NCI-H2107 (cell line): ENCODE results near the gene DACT2.
"Not testable (repeated sequence)": the region's sequence is repeated elsewhere in the genome, so short reads cannot be mapped to it uniquely, and the experiment has no call there.

Experiments
- DNase-seq: peaks from one replicate; lab custom pipeline; 2025; lab: John Stamatoyannopoulos, UW

DACT2 gene

GRCh38 chr6:168282985-168283685 is 36.4 kb downstream of the DACT2 start:
- no peak for DNase-seq

- DNase-seq = no peak
Measured at GRCh38 chr6:168281826-168282225, 37.8 kb downstream of the DACT2 start.

DNA sequence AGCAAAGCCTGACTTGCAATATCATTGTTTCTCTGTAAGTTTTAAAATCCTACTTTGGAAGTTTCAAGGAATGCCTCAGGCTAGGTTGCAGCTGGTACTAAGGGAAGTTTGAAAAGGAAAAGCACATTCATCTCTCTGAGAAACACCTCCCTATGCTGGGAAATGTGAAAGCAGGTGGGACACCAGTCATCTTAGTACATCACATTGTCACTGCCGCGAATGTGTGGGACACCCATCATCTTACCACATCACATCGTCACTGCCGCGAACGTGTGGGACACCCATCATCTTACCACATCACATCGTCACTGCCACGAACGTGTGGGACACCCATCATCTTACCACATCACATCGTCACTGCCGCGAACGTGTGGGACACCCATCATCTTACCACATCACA is 38.3 kb downstream of the DACT2 start:
- not testable (repeated sequence) for DNase-seq

GRCh38 chr6:168280899-168281245 is 38.7 kb downstream of the DACT2 start:
- no peak for DNase-seq

DNA sequence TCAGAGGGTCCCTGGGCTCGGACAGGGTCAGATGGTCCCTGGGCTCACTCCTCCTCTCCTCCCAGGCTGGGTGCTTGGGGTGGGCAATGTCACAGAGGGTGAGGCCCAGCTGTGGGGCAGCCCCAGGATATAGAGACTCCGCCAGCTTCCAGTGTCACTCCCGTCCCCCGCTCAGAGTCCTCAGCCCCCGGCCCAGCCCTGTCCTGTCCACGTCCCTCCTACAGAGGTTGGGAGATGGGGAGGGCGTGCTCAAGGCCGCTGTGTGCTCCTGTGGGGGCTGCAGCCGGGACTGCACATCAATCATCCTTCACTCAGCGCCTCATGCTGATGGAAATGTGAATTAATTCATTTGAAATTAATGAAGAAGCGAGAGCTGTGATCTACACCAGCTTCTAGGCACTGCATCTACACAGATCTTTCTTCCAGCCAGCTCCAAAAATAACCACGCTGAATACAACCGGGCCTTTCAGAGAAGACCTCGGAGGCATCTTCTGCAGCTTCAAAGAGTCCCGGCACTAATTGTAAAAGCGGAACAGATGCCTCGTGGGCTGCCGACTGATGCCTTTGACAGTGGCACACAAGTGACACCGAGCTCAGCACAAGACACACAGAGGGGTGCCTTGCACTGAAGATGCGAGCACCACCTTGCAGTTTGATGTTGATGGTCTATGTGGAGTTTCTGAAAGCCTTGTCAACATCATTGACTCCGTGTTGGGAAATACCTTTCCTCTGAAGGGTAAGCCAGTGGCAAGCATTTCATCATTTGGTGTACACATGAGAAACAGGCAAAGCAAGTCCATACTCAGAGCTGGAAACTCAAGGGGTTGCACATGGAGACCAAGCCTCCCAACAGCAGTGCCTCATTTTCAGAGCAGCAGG is 39.3 kb downstream of the DACT2 start:
- DNase-seq = no peak

- DNase-seq = no peak
Measured at GRCh38 chr6:168279403-168279935, 40.1 kb downstream of the DACT2 start.

GRCh38 chr6:168278904-168279303 is 40.7 kb downstream of the DACT2 start:
- DNase-seq = no peak

DNA sequence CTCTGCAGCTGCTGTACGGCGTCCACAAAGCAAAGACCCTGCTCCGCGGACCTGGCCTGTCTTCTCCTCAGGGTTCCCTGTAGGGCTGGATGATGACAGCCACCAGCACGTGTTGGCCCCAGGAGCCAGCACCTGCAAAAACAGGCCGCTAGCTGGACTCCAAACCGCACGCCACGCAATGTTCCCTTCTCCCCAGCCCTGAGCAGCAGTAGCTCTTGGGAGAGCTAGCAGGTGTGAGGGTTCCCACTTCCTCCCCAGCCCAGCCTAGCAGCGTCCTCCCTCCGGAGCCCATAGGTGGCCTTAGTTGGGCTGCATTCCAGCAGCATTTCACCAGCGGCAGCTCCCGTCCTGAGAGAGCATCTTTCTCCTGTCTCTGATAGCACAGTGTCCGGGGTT is 42.3 kb downstream of the DACT2 start:
- DNase-seq = peak; percentile 49

DNA sequence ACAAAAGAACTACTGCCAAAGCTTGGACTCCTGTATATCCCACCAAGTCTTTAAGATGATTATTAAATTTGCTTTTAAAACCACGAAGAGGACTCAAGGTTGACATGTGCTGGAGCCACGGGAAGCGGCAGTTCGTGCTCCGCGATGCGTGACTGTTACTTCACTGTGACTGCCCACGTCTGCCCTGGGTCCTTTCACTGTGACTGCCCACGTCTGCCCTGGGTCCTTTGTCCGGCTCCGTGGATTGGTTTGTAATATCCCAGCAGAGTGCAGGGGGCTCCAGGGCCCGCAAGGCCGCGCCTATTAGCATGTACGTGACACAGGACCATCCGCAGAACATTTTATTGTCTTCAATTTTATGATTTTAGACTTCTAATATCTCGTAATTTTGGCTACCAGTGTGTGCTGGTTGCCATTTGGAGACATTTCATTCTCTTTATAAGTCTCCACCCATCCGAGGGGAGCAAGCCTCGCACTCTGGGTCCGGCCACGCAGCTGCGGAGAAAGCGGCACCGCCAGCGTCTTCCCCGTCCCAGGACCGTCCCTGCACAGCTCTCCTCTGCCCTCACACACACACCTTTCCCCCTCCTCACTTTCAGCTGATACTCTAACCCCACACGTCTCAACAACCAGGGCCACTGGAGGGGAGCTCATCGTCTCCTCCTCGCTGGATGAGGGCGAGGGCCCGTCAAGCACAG is 42.9 kb downstream of the DACT2 start:
- DNase-seq = no peak

GRCh38 chr6:168275168-168275567 is 44.4 kb downstream of the DACT2 start:
- DNase-seq = no peak

DNA sequence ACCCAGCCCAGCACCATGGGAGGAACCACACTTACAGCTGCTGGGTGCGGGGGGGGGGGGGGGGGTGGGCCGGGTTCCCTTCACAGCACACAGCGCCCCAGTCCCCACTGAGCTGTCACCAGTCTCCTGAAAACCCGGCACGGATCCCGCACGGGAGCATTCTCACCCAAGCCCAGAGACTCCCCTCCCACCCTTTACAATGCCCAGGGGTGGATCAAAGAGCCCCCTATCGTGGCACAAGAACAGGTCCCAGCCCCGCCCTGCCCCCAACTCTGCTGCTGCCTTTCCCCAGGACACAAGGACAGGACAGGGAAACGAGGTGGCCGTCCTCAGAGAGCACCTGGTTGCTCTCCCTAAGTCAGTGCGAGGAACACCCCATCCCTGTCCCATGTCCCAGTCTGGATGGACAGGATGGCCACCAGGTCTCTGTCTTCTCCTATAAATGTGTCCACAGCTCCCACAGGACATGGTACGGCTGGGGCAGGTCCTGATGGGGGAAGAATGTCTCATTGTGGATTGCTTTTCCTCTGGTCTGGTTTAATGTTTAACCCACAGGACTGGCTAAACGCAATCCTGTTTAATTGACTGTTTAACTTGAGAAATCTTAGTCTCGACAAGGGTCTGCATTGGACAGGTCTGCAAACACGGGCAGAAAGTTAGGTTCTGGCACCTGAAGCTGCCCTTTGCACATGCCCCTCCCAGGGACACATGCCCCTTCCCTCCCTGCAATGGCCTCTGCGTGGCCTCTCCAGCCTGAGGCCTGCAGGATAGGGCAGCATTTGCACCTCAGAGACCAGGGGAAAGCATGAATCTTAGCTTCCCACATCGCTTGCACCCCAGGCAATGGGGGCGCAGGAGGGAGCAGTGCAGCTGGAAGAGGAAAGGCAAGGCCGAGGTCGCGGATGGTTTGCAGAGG is 45.3 kb downstream of the DACT2 start:
- no peak for DNase-seq

DNA sequence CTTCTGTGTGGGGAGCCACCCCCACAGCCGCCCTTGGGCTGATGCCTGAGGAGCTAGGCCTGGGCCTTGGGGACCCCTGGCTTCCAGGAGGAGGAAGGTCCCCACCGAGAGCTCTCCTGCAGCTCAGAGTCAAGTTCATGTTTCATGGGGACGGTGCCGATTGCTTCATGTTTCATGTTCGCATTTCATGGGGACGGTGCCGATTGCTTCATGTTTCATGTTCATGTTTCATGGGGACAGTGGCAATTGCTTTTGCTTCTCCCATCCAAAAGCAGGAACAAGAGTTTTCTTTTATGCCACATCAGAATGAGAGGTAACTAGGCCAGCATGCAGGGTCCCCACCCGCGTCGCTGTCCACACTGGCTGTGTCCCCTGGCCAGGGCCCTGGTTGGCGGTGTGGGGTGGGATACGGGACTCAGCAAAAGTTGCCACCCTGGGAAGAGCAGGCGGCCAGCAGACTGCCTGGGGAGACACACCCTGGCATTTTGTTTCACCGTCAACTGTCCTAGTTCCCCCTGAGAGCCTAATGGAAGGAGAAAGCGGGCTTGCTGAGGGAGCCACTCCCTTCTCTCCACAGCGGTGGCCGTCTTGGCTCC is 46.0 kb downstream of the DACT2 start:
- no peak for DNase-seq

- DNase-seq = no peak
Measured at GRCh38 chr6:168272415-168273325, 46.9 kb downstream of the DACT2 start.

- no peak for DNase-seq
Measured at GRCh38 chr6:168270274-168271172, 49.1 kb downstream of the DACT2 start.

GRCh38 chr6:168269455-168270243 is 49.9 kb downstream of the DACT2 start:
- no peak for DNase-seq

DNA sequence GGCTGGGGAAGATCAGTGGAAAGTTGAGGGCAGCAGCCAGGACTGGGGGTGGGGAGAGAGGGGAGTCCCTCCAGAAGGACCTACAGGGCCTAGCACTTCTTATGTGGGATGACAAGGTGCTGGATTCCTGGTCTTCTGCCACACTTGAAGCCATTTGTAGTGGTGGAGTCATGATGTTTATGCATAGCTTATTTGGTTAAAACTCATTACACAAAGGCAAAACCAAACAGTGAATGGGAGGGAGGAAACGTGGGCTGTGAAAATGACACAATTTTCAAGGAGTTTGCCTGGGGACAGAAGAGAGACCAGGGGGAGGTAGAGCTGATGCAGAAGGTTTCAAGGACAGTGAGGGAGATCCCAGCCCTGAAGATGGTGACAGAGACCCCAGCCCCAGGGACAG is 50.8 kb downstream of the DACT2 start:
- no peak for DNase-seq

GRCh38 chr6:168267779-168268178 is 51.8 kb downstream of the DACT2 start:
- not testable (repeated sequence) for DNase-seq
